Measurements from ENCODE around the gene CATSPERZ.

The CATSPERZ gene

GRCh38 chr11:64263947-64264317 is 36.2 kb upstream of the CATSPERZ start:
- DNase-seq (ENCODE audit: low read depth in 2 of 3, low spot score in 2 of 3): no peak

DNA sequence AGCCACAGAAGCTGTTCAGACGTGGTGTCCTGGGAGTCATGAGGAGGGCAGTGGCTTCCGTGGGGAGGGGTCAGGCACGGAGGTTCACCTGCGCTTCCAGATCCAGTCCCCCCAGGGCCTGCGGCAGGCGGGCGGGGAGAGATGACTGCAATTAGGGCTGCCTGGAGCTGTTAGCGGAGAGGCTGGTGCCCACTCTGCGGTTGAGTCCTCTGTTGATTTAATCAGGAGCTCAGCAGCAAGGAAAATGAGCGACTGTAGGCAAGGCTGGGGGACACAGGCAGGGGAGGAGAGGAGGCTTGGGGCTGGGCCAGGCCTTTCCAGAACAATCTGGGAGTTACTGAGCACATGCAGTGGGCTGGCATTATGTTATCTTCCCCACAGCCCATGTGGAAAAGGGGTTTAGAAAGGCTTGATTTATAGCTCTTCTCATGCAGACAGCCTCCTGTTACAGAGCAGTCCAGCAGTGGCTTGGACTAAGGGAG is 35.7 kb upstream of the CATSPERZ start:
- DNase-seq (ENCODE audit: low read depth in 2 of 3, low spot score in 2 of 3): no peak

DNA sequence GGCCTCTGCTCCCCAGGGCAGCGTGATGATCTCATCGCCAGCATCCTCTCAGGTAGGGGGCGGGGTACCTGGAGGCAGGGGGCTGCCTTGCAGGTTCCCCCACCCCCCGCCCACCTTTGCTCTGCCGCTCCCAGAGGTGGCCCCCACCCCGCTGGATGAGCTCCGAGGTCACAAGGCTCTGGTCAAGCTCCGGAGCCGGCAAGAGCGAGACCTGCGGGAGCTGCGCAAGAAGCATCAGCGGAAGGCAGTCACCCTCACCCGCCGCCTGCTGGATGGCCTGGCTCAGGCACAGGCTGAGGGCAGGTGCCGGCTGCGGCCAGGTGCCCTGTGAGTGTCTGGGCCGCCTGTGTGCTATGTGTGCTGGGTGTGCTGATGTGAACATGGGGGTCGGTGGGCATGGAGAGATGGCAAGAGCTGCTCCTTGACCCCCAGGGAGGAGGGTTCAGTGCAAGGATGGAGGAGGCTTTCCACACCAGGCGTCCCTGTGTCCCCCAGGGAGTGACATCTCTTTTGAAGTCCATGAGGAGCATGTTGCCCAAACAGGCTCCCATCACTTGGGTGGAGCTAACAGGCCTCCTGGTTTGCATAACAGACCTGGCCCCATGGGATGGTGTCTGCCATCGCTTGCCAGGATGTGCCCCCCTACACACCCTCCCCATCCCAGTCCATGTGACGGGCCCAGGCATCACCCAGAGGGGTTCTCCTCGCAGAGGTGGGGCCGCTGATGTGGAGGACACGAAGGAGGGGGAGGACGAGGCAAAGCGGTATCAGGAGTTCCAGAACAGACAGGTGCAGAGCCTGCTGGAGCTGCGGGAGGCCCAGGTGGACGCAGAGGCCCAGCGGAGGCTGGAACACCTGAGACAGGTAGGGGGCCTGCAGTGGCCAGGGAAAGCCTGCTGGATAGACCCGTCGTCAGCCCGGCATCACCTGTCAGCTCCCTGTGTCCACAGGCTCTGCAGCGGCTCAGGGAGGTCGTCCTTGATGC is 34.7 kb upstream of the CATSPERZ start:
- DNase-seq (ENCODE audit: low read depth in 2 of 3, low spot score in 2 of 3): no peak

- no peak for DNase-seq (ENCODE audit: low read depth in 2 of 3, low spot score in 2 of 3)
These were observed 33.8 kb upstream of the CATSPERZ start for GRCh38 chr11:64266339-64266738.

- no peak for DNase-seq (ENCODE audit: low read depth in 2 of 3, low spot score in 2 of 3)
These were observed 32.8 kb upstream of the CATSPERZ start for GRCh38 chr11:64267207-64267945.

DNA sequence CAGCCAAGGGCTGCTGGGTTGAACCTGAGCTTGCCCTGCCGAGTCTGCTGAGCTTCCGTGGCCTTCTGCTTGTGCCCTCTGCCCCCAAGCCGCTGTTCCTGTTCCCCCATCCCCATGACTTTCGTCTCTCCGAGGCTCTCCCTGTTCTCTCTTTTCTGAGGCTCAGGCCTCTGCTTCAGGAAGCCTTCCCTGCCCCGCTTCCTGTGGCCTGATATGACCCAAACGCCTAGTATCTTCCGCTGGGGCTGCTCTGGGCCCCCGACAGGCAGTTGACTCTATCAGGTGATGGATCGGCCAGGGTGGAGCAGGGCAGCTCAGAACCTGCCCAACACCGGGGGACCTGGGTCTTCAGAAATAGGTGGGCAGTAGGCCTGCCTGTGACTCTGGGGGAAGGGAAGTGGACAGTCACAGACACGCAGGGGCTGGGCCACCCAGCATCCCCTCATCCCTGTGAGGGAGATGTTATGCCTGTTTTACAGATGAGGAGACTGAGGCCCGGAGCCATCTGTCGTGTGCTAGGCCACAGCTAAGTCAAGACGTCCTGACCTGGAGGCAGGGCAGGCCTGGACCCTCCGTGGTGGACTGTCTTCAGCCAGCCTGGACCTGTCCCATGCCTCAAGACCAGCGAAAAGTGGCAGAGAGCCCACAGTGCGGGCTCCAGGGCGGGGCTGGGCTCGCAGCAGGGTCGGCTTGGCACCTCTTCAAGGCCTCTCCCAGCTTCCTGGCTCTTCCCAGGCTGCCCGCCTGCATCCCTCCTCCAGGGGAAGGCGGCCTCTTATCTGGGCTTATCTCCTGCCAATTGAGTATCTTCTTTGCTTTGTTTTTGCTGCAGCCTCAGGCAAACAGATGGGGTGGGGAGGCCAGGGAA is 31.9 kb upstream of the CATSPERZ start:
- no peak for DNase-seq (ENCODE audit: low read depth in 2 of 3, low spot score in 2 of 3)

DNA sequence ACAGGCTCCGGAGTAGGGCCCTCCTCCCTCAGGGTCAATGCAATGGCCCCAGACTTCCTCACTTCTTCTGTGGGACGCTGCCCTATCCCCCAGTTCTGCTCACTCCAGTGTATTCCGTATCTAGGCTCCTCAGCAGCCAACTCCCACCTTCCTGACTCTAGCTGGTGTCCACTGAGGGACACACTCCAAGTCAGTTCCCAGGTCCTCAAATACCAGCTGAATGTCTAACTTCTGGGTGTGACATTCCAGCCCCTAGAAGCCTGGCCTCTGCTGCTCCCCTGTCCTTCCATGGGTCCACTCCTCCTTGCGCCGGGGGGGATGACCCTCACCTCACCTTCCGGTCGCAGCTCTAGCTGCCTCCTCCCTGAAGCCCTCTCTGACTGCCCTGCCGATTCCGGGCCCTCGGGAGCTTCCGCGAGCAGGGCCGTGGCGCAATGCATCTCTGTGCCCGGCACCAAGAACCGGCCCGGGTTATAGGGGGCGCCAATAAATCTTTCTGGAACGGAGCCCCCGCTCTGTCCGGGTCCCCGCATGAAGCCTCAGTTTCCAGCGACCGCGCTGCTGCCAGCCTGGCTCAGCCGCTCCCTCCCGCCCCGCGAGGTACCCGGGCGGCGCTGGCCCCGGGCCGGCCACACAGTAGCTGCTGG is 31.1 kb upstream of the CATSPERZ start:
- peak in 2 of 3 experiments; percentile 19 to 38 for DNase-seq (ENCODE audit: low read depth in 2 of 3, low spot score in 2 of 3)

DNA sequence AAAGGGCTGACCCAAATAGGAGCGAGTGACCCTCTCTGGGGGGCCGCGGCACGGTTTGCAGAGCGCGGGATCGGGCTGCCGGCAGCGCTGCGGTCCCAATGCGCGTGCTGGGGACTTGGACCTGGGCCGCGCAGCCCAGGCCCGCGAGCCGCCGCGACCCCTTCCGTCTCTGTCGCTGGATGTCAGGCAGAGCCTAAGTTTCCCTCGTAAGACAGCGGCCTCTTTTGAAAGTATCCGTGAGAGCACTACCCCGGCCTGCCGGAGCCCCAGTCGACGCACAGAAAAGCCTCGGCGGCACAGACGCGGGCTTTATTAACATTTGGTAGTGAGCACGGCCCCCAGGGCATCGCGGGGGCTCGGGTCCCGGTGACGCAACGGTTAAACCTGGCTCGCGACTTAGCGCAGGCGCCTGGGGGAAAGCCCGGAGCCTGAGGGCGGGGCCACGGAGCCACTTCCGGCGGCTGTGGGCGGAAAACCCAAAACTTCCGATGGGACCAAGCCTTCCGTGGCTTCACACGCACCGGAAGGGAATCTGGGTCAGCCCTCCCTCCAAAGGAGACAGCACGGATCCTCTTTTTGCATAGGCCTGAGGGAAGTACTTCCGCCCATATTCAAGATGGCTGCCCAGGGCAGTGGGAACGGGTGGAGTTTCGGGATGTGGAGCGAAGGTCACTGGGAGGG is 30.5 kb upstream of the CATSPERZ start:
- peak; percentile 89 to 98 (median 96) for DNase-seq (ENCODE audit: low read depth in 2 of 3, low spot score in 2 of 3)

- DNase-seq (ENCODE audit: low read depth in 2 of 3, low spot score in 2 of 3): no peak
These were observed 24.9 kb upstream of the CATSPERZ start for GRCh38 chr11:64275031-64275800.

DNA sequence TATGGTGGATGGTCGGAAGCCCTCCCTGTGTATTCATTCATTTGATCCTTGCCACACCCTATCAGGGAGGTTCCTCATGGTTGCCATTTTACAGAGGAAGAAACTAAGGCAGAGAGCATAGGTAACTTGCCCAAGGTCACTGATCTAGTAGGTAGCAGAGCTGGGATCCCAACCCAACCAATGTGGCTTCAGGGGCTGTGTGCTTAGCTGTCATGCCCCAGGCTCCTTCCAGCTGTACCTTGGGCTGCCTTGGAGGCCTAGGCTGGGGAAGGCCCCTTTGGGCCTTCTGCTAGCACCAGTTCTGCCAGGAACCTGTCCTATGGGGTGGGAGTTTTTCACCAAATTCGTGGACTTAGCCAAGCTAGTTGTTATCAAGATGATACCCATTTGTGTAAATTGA is 24.3 kb upstream of the CATSPERZ start:
- DNase-seq (ENCODE audit: low read depth in 2 of 3, low spot score in 2 of 3): no peak

DNA sequence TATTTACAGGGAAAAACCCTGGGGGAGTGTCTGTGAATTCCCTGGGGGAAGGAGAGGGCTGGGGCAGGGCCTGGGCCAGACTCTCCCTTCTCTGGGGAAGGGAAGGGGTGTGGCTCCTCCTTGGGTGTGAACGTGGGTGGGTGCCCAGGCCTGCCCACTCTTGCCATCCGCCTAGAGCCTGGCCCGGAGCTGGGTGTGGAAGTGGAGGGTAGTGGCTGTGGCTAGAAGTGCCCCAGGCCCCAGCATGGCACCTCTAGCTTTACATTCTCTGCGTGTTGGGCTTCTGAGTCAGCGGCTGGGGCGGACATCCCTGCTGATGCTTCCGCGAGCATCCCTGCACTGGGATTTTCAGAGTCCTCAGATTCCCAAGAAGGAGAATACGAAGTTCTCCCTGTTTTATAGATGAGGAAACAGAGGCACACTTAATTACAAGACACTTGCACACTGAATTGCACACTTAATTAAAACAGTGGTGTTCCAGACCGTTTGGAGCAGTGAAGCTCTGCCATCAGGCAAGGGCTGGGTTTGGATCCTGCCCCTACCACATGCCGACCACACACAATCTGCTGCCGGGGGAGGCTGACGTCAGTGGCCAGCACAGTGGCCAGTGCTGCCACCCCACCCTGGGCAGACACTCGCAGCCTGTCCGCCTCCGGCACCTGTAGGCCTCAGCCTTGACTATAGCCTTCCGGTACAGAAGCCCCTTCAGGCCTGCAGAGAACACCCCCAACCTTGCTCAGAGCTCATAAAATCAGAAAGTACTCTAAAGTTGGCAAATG is 23.3 kb upstream of the CATSPERZ start:
- no peak for DNase-seq (ENCODE audit: low read depth in 2 of 3, low spot score in 2 of 3)

DNA sequence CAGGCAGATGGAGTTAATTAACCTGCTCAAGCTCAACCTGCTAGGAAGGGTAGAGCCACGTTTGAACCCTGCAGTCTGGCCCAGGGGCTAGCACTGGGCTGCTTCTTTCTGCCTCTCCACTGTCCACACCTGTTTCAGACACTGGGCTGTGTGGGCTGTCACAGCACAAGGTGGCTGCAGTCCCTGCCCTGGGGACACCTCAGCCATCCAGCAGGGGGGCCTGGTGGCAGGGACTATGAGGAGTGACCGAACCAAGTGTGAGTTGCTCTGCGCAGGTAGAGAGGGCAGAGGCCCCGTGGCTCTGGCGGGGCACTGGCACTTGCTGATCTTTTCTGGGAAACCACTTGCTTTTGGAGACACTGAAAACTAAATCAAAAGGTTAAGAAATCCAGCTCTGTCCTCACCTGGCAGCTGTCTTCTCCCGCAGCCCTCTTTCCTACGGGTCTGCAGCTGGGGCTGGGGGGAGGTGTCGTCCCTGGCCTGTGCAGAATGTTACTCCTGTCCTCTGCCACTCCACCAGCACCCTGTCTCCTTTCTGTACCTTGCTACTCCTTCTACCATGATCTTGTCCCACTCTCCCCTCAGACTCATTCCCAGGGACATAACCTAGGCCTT is 21.5 kb upstream of the CATSPERZ start:
- DNase-seq (ENCODE audit: low read depth in 2 of 3, low spot score in 2 of 3): no peak

- DNase-seq (ENCODE audit: low read depth in 2 of 3, low spot score in 2 of 3): no peak
These were observed 18.0 kb upstream of the CATSPERZ start for GRCh38 chr11:64281957-64282770.

GRCh38 chr11:64283092-64283491 is 17.1 kb upstream of the CATSPERZ start:
- DNase-seq (ENCODE audit: low read depth in 2 of 3, low spot score in 2 of 3): no peak

DNA sequence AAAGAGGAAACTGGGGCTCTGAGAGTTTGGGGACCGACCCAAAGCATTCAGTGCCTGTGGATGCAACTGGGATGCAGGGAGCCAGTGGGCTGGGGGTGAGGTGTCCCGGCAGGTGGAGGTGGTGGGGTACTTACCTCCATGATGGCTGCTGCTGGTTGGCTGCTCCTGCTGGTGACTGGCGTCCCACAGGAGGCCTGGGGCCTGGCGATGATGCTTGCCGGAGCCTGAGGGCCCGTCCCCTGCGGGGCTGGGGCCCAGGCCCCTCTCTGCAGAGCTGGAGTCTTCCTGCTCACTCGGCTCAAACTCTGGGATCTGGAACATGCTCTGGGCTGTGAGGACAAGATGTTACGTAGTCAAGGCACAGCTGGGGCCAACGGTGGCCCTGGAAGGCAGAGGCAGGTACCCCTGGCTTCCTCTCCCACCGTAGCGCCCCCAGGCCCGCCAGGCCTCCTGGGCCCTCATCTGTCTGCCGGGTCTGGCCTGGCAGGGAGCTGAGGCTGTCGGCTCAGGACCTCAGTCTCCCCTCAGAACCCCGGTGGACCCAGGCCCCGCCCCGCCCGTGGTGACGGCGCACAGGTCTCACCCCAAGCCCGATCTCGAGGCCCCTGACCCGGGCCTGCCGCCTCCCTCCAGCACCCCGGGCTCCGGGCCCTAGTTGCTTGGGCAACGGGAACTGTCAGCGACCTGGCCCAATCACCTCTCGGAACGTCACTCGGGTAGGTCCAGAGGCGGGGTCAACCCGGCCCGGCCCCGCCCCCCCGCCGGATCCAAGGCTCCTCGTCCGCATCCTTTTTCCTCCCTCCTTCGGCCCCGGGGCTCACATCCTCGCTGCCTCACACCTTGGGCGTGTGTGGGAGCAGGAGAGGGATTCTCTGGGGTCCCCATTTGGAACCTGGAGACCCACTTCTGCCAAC is 15.9 kb upstream of the CATSPERZ start, which contains the start of gene BAD:
Gene BAD (minus strand): TSS at position 618 of the 914 bp plus-strand sequence. CDS start 297 bp downstream, at position 321.
- DNase-seq (ENCODE audit: low read depth in 2 of 3, low spot score in 2 of 3): peak; percentile 79 to 91 (median 84)

Data from activated CD8-positive, alpha-beta memory T cell treated with anti-CD3 and anti-CD28 coated beads for 48 hours (primary cell).